HepG2 (cell line): ENCODE data around the gene AHNAK. TPM values are rescaled to one million over a fixed set of nuclear protein-coding genes. Genes with fewer than 3 reads are reported as not detected.

Experiments
- ARNT ChIP-seq: fragments of 450-650 bp; IDR thresholded peaks from 2 replicates; pipeline ENCODE4 v1.6.1; 2017
- ATF7 ChIP-seq, 2 experiments: fragments of 450-650 bp in 1 of 2; sonication (generic) in 1 of 2; formaldehyde crosslinking in 1 of 2; IDR thresholded peaks; 2 replicates each; pipeline versions ENCODE4 v1.4.0 to v1.6.1; 2016 to 2020; ENCODE audit warnings: antibody characterized with exemption in 1 of 2, mild to moderate bottlenecking in 1 of 2, missing genetic modification reagents in 1 of 2
- DNMT1 ChIP-seq: sonication (generic); formaldehyde crosslinking; IDR thresholded peaks from 2 replicates; pipeline ENCODE4 v1.5.1; 2020; ENCODE audit warnings: mild to moderate bottlenecking, missing genetic modification reagents
- KDM2A ChIP-seq: sonication (generic); formaldehyde crosslinking; IDR thresholded peaks from 2 replicates; pipeline ENCODE4 v1.4.0; 2020; ENCODE audit warnings: low read depth, missing genetic modification reagents, borderline replicate concordance
- KMT2B ChIP-seq: IDR thresholded peaks from 2 replicates; pipeline ENCODE4 v1.6.1; 2016; ENCODE audit warnings: missing genetic modification reagents, missing compliant biosample characterization
- NFYC ChIP-seq: IDR thresholded peaks from 2 replicates; pipeline ENCODE4 v1.6.1; 2016; ENCODE audit warnings: missing genetic modification reagents, missing compliant biosample characterization
- SRSF1 ChIP-seq: fragments of 200-400 bp; formaldehyde crosslinking; optimal IDR thresholded peaks from 2 replicates; pipeline ENCODE3; 2017; ENCODE audit warnings: mild to moderate bottlenecking, low read depth, low read length, moderate library complexity
- U2AF1 ChIP-seq: fragments of 200-400 bp; formaldehyde crosslinking; optimal IDR thresholded peaks from 2 replicates; pipeline ENCODE3; 2017; ENCODE audit warnings: mild to moderate bottlenecking, low read depth, low read length
- ZBTB46 ChIP-seq: sonication (generic); formaldehyde crosslinking; IDR thresholded peaks from 2 replicates; pipeline ENCODE4 v1.4.0; 2020; ENCODE audit warnings: mild to moderate bottlenecking, missing genetic modification reagents, borderline replicate concordance
- ZFX ChIP-seq: sonication (generic); formaldehyde crosslinking; IDR thresholded peaks from 2 replicates; pipeline ENCODE4 v1.4.0; 2020; ENCODE audit warnings: mild to moderate bottlenecking, low read depth, missing genetic modification reagents, moderate library complexity
- ZNF318 ChIP-seq: sonication (generic); formaldehyde crosslinking; IDR thresholded peaks from 2 replicates; pipeline ENCODE4 v1.4.0; 2020; ENCODE audit warnings: mild to moderate bottlenecking, missing genetic modification reagents
- ZSCAN9 ChIP-seq: IDR thresholded peaks from 2 replicates; pipeline ENCODE4 v1.6.1; 2016; ENCODE audit warnings: borderline replicate concordance
- polyA plus RNA-seq, 8 experiments: library from polyadenylated mRNA; depleted of rRNA in 3 of 8; stranded (reverse) in 7 of 8; unstranded in 1 of 8; fragments of >200 nt; fragmentation: Illumina TruSeq in 4 of 8; extraction: Trizol in 4 of 8; gene quantifications; 2 replicates each; pipeline versions ENCODE4 v1.2.1 to v1.2.3, GENCODE V29; 2011 to 2016; ENCODE audit warnings: low read depth in 4 of 8, missing spikeins in 1 of 8, mixed read lengths in 1 of 8; ENCODE audit not compliant: insufficient read depth in 1 of 8
- total RNA-seq, 5 experiments: library from RNA; depleted of rRNA; stranded (reverse); fragments of >200 nt; fragmentation: Illumina TruSeq; extraction: Trizol; gene quantifications; 2 replicates each; pipeline ENCODE4 v1.2.3, GENCODE V29; 2016; ENCODE audit warnings: low read depth in 1 of 5
- TF ChIP-seq, protein P1 (sequence below): sonication (generic); formaldehyde crosslinking; IDR thresholded peaks from 2 replicates; pipeline ENCODE4 v1.4.0; 2020; ENCODE audit warnings: mild to moderate bottlenecking, missing genetic modification reagents
- TF ChIP-seq, protein P2 (sequence below): sonication (generic); formaldehyde crosslinking; conservative IDR thresholded peaks from 2 replicates; pipeline ENCODE4 v1.4.0; 2020; ENCODE audit warnings: mild to moderate bottlenecking, missing genetic modification reagents, moderate library complexity

Gene AHNAK
- total and polyA plus RNA-seq, 2 of the 13 experiments (the other 11 are each of a cell fraction or from before 2014, with no cell fraction given), result 23.4 to 25.0 TPM

GRCh38 chr11:62545437-62546243, 966 bp downstream of the AHNAK start (continued):
- TF ChIP-seq ZNF318, result peak; percentile 36; the same call in 1 of the 2 replicates
- no peak for TF ChIP-seq U2AF1
- TF ChIP-seq, protein P1, sequence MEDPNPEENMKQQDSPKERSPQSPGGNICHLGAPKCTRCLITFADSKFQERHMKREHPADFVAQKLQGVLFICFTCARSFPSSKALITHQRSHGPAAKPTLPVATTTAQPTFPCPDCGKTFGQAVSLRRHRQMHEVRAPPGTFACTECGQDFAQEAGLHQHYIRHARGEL, result no peak
- TF ChIP-seq KMT2B (CRISPR knock-in tag), result no peak
- TF ChIP-seq ATF7 (IDR thresholded peaks at IDR 0.05), result no peak
- TF ChIP-seq ATF7 (CRISPR knock-in tag; IDR thresholded peaks at IDR 0.05), result 0 out of 2 replicates have a peak, but pooled peaks have one; percentile 27
- TF ChIP-seq ARNT, result no peak
- TF ChIP-seq, protein P2, sequence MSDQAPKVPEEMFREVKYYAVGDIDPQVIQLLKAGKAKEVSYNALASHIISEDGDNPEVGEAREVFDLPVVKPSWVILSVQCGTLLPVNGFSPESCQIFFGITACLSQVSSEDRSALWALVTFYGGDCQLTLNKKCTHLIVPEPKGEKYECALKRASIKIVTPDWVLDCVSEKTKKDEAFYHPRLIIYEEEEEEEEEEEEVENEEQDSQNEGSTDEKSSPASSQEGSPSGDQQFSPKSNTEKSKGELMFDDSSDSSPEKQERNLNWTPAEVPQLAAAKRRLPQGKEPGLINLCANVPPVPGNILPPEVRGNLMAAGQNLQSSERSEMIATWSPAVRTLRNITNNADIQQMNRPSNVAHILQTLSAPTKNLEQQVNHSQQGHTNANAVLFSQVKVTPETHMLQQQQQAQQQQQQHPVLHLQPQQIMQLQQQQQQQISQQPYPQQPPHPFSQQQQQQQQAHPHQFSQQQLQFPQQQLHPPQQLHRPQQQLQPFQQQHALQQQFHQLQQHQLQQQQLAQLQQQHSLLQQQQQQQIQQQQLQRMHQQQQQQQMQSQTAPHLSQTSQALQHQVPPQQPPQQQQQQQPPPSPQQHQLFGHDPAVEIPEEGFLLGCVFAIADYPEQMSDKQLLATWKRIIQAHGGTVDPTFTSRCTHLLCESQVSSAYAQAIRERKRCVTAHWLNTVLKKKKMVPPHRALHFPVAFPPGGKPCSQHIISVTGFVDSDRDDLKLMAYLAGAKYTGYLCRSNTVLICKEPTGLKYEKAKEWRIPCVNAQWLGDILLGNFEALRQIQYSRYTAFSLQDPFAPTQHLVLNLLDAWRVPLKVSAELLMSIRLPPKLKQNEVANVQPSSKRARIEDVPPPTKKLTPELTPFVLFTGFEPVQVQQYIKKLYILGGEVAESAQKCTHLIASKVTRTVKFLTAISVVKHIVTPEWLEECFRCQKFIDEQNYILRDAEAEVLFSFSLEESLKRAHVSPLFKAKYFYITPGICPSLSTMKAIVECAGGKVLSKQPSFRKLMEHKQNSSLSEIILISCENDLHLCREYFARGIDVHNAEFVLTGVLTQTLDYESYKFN, result peak; percentile 70
- no peak for TF ChIP-seq DNMT1
- TF ChIP-seq ZBTB46, result 0 out of 2 replicates have a peak, but pooled peaks have one; percentile 59
- TF ChIP-seq SRSF1, result peak; percentile 95
- peak; percentile 33; the same call in 1 of the 2 replicates for TF ChIP-seq ZSCAN9 (CRISPR knock-in tag)
- peak; percentile 77; the same call in 1 of the 2 replicates for TF ChIP-seq KDM2A
- peak; percentile 21; the same call in 1 of the 2 replicates for TF ChIP-seq NFYC (CRISPR knock-in tag)
- TF ChIP-seq ZFX (CRISPR knock-in tag), result peak; percentile 46
